HepG2 (cell line): ENCODE results near the gene KDM7A. TPM values are rescaled to one million over a fixed set of nuclear protein-coding genes. Genes with fewer than 3 reads are reported as not detected.

Source experiments
- BCL6 ChIP-seq: IDR thresholded peaks from 2 replicates; pipeline ENCODE4 v1.6.1; 2016; ENCODE audit warnings: missing genetic modification reagents, missing compliant biosample characterization
- FIP1L1 ChIP-seq: fragments of 200-400 bp; formaldehyde crosslinking; IDR thresholded peaks from 2 replicates; pipeline ENCODE4 v1.6.1; 2018; ENCODE audit warnings: low read depth, mild to moderate bottlenecking, low read length, moderate library complexity, borderline replicate concordance; ENCODE audit not compliant: insufficient read depth
- NCOA2 ChIP-seq: sonication (generic); formaldehyde crosslinking; IDR thresholded peaks from 2 replicates; pipeline ENCODE4 v1.8.0; 2022; ENCODE audit warnings: inconsistent platforms
- PATZ1 ChIP-seq: sonication (generic); formaldehyde crosslinking; IDR thresholded peaks from 2 replicates; pipeline ENCODE4 v1.4.0; 2020; ENCODE audit warnings: missing genetic modification reagents
- RFXAP ChIP-seq: sonication (generic); formaldehyde crosslinking; IDR thresholded peaks from 2 replicates; pipeline ENCODE4 v1.4.0; 2020; ENCODE audit warnings: missing genetic modification reagents, borderline replicate concordance
- SMC3 ChIP-seq: IDR thresholded peaks from 2 replicates; pipeline ENCODE4 v1.6.1; 2011; ENCODE audit warnings: low read length, improper control_type of control experiment
- THRA ChIP-seq: sonication (generic); formaldehyde crosslinking; IDR thresholded peaks from 2 replicates; pipeline ENCODE4 v1.4.0; 2020; ENCODE audit warnings: missing genetic modification reagents, borderline replicate concordance
- ZFP90 ChIP-seq: sonication (generic); formaldehyde crosslinking; IDR thresholded peaks from 2 replicates; pipeline ENCODE4 v1.8.0; 2022; ENCODE audit warnings: missing genetic modification reagents, mild to moderate bottlenecking, inconsistent platforms, borderline replicate concordance
- ZKSCAN8 ChIP-seq: IDR thresholded peaks from 2 replicates; pipeline ENCODE4 v1.6.1; 2016; ENCODE audit warnings: borderline replicate concordance, missing genetic modification reagents, missing compliant biosample characterization
- ZNF446 ChIP-seq: sonication (generic); formaldehyde crosslinking; IDR thresholded peaks from 2 replicates; pipeline ENCODE4 v1.5.0; 2020; ENCODE audit warnings: mild to moderate bottlenecking, missing genetic modification reagents
- ZNF451 ChIP-seq: sonication (generic); formaldehyde crosslinking; IDR thresholded peaks from 2 replicates; pipeline ENCODE4 v1.5.0; 2020; ENCODE audit warnings: mild to moderate bottlenecking, missing genetic modification reagents
- ZNF557 ChIP-seq: sonication (generic); formaldehyde crosslinking; IDR thresholded peaks from 2 replicates; pipeline ENCODE4 v1.4.0; 2020; ENCODE audit warnings: missing genetic modification reagents
- ZNF646 ChIP-seq: sonication (generic); formaldehyde crosslinking; IDR thresholded peaks from 2 replicates; pipeline ENCODE4 v1.9.0; 2021; ENCODE audit warnings: mild to moderate bottlenecking, missing genetic modification reagents
- ZNF660 ChIP-seq: sonication (generic); formaldehyde crosslinking; IDR thresholded peaks from 2 replicates; pipeline ENCODE4 v1.5.1; 2020; ENCODE audit warnings: mild to moderate bottlenecking, low read depth, missing genetic modification reagents, borderline replicate concordance
- polyA plus RNA-seq, 8 experiments: library from polyadenylated mRNA; depleted of rRNA in 3 of 8; stranded (reverse) in 7 of 8; unstranded in 1 of 8; fragments of >200 nt; fragmentation: Illumina TruSeq in 4 of 8; extraction: Trizol in 4 of 8; gene quantifications; 2 replicates each; pipeline versions ENCODE4 v1.2.1 to v1.2.3, GENCODE V29; 2011 to 2016; ENCODE audit warnings: low read depth in 4 of 8, missing spikeins in 1 of 8, mixed read lengths in 1 of 8; ENCODE audit not compliant: insufficient read depth in 1 of 8
- total RNA-seq, 5 experiments: library from RNA; depleted of rRNA; stranded (reverse); fragments of >200 nt; fragmentation: Illumina TruSeq; extraction: Trizol; gene quantifications; 2 replicates each; pipeline ENCODE4 v1.2.3, GENCODE V29; 2016; ENCODE audit warnings: low read depth in 1 of 5
- TF ChIP-seq, protein P1 (sequence below): IDR thresholded peaks from 2 replicates; pipeline ENCODE4 v1.6.1; 2016

Gene KDM7A
- total and polyA plus RNA-seq, 2 of the 13 experiments (the other 11 are each of a cell fraction or from before 2014, with no cell fraction given) = 10.8 to 16.8 TPM

GRCh38 chr7:140175221-140176121, 1.3 kb downstream of the KDM7A start (continued):
- no peak for TF ChIP-seq THRA (CRISPR knock-in tag)
- TF ChIP-seq RFXAP (CRISPR knock-in tag) = no peak
- TF ChIP-seq ZNF446 (CRISPR knock-in tag) = 0 out of 2 replicates have a peak, but pooled peaks have one; percentile 49
- TF ChIP-seq ZKSCAN8 (CRISPR knock-in tag) = no peak; the same call in 1 of the 2 replicates
- no peak for TF ChIP-seq ZNF451
- peak; percentile 93 for TF ChIP-seq SMC3
- TF ChIP-seq PATZ1 (CRISPR knock-in tag) = peak; percentile 54
- TF ChIP-seq, protein P1, sequence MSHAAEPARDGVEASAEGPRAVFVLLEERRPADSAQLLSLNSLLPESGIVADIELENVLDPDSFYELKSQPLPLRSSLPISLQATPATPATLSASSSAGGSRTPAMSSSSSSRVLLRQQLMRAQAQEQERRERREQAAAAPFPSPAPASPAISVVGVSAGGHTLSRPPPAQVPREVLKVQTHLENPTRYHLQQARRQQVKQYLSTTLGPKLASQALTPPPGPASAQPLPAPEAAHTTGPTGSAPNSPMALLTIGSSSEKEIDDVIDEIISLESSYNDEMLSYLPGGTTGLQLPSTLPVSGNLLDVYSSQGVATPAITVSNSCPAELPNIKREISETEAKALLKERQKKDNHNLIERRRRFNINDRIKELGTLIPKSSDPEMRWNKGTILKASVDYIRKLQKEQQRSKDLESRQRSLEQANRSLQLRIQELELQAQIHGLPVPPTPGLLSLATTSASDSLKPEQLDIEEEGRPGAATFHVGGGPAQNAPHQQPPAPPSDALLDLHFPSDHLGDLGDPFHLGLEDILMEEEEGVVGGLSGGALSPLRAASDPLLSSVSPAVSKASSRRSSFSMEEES (CRISPR knock-in tag) = no peak
- TF ChIP-seq NCOA2 (CRISPR knock-in tag) = no peak; the same call in 1 of the 2 replicates
- no peak; the same call in 1 of the 2 replicates for TF ChIP-seq ZFP90 (CRISPR knock-in tag)
- no peak for TF ChIP-seq ZNF646 (CRISPR knock-in tag)
- no peak for TF ChIP-seq FIP1L1
- peak; percentile 73; the same call in 1 of the 2 replicates for TF ChIP-seq ZNF557 (CRISPR knock-in tag)
- no peak for TF ChIP-seq ZNF660 (CRISPR knock-in tag)
- peak; percentile 38; the same call in 1 of the 2 replicates for TF ChIP-seq BCL6 (CRISPR knock-in tag)
